Fibroblast of the aortic adventitia (primary cell): ENCODE measurements around the gene F2RL2. TPM values are rescaled to one million over a fixed set of nuclear protein-coding genes. Genes with fewer than 3 reads are reported as not detected.
"Not testable (repeated sequence)": the region's sequence is repeated elsewhere in the genome, so short reads cannot be mapped to it uniquely, and the experiment has no call there.

ENCODE experiments used
- DNase-seq: peaks from one replicate; pipeline ENCODE4 v3.0.0-alpha.2; 2010; ENCODE audit warnings: low read depth
- H3K4me3 ChIP-seq: 2 replicates; pipeline ENCODE4 v1.5.1; 2011; ENCODE audit warnings: low read depth, mild to moderate bottlenecking, control low read depth, low read length, moderate library complexity
- CTCF ChIP-seq: IDR thresholded peaks from 2 replicates; pipeline ENCODE4 v1.5.1; 2011; ENCODE audit warnings: mild to moderate bottlenecking, low read length, control low read depth, inconsistent platforms; ENCODE audit not compliant: insufficient read depth
- total RNA-seq: library from RNA; depleted of rRNA; stranded (reverse); fragments of >200 nt; gene quantifications from 2 replicates; pipeline ENCODE4 v1.2.3, GENCODE V29; 2012; ENCODE audit warnings: low replicate concordance

Gene F2RL2
- total RNA-seq, 1 donor: 18.6 TPM

DNA sequence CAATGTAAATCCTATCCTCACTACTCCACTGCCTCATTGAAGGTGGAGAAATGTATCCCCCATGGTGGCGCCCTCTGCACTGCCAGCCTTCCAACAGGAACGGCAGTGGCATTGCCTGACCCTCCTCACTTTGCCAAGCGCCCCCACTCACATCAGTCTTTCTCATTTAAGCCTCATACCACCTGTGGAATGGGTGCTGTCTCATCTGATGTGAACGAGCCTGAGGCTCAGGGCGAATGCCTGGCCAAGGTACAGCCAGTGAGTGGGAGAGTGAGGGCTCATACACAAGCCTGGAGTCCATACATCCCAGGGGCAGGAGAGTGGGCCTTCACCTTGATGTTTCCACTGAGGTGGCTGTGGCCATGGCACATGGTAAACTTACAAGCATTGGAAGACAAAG, 10.3 kb downstream of the F2RL2 start:
- no peak for TF ChIP-seq CTCF
- no peak for DNase-seq
- H3K4me3 ChIP-seq: no peak overlapping the region

- no peak for DNase-seq
Measured at GRCh38 chr5:76610196-76610595, 13.0 kb downstream of the F2RL2 start.

GRCh38 chr5:76608833-76609232, 14.4 kb downstream of the F2RL2 start:
- no peak for TF ChIP-seq CTCF
- H3K4me3 ChIP-seq: no peak overlapping the region
- DNase-seq: peak; percentile 48

More at GRCh38 chr5:76610196-76610595, 13.0 kb downstream of the F2RL2 start:
- no peak overlapping the region for H3K4me3 ChIP-seq
- no peak for TF ChIP-seq CTCF

DNA sequence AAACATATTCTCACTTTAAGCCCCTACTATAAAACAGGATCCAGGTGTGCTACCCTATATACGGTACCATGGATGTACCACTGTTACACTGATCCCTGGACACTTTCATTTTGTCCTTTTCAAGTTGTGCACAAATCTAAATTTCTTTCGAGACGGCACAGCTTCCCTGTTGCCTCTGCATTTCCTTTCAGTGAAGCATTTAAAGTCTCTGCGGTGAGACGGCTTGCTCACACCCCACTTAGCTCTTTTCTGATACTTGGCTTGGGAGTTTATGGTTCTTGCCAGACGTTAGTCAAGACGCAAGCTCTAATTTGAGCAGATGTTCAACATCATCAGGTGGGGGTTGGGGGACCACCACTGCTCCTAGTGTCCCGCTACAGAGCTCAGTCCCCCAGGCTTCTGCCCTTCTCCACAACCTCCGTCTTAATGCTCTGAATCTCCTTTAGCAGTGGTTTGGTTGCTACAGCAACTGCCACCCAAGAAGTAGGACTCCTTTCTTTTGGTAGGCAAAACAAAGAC, 15.8 kb downstream of the F2RL2 start:
- no peak overlapping the region for H3K4me3 ChIP-seq
- peak; percentile 53 for DNase-seq
- no peak for TF ChIP-seq CTCF

- no peak for TF ChIP-seq CTCF
- DNase-seq: no peak
- H3K4me3 ChIP-seq: no peak overlapping the region
Measured at GRCh38 chr5:76606701-76607100, 16.5 kb downstream of the F2RL2 start.

DNA sequence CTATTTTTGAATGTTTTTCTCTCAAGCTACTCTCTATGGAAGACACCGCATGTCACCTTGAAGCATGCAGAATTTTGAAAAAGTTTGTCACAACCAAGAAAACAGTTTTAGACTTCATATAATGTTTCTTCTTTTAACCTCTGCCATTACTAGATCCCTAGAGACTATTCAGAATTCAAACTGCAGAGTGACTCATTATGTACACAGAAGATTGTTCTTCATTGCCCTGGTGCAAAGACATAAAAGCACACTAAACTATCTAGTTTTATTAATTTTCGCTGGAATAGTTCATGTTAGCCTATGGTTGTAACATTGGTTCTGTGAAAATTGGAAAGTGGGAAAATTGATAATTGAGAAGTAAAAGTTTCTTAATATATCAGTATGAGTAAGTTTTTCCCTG, 18.4 kb downstream of the F2RL2 start:
- TF ChIP-seq CTCF: no peak
- DNase-seq: peak; percentile 69
- H3K4me3 ChIP-seq: no peak overlapping the region

GRCh38 chr5:76603991-76604390, 19.2 kb downstream of the F2RL2 start:
- H3K4me3 ChIP-seq, DNase-seq: not testable (repeated sequence)
